Type B pancreatic cell (in vitro differentiated cells): ENCODE results near the gene CNTROB. TPM values are rescaled to one million over a fixed set of nuclear protein-coding genes. Genes with fewer than 3 reads are reported as not detected.
A peak's percentile ranks its signal among the peaks of the same experiment; 100 is the strongest.

Experiments
- DNase-seq: peaks from one replicate; pipeline ENCODE4 v3.0.0; 2021; ENCODE audit warnings: mixed read lengths; ENCODE audit not compliant: unreplicated experiment; ENCODE audit errors: extremely low spot score
- H3K27ac Mint-ChIP-seq: 2 replicates; pipeline ENCODE4 v1.8.0; 2021; ENCODE audit warnings: mild to moderate bottlenecking, mixed read lengths
- H3K27me3 Mint-ChIP-seq: 2 replicates; pipeline ENCODE4 v1.8.0; 2021; ENCODE audit warnings: mixed read lengths
- H3K36me3 Mint-ChIP-seq: 2 replicates; pipeline ENCODE4 v1.8.0; 2021; ENCODE audit warnings: mixed read lengths
- H3K4me1 Mint-ChIP-seq: one replicate; pipeline ENCODE4 v1.8.0; 2021; ENCODE audit warnings: mixed read lengths; ENCODE audit not compliant: unreplicated experiment
- H3K4me3 Mint-ChIP-seq: 2 replicates; pipeline ENCODE4 v1.8.0; 2021; ENCODE audit warnings: mild to moderate bottlenecking, mixed read lengths
- H3K9me3 Mint-ChIP-seq: 2 replicates; pipeline ENCODE4 v1.8.0; 2021; ENCODE audit warnings: mixed read lengths
- CTCF ChIP-seq: fragments of 200-600 bp; sonication (generic); conservative IDR thresholded peaks from 2 replicates; pipeline ENCODE4 v1.5.0; 2021; ENCODE audit warnings: antibody characterized with exemption, mild to moderate bottlenecking
- total RNA-seq: library from RNA; stranded (reverse); gene quantifications from 2 replicates; pipeline ENCODE4 v1.2.1, GENCODE V29; 2021; ENCODE audit warnings: low replicate concordance

The CNTROB gene
- total RNA-seq, 1 donor from 2014 or later: 42.6 TPM

GRCh38 chr17:7885367-7886226 lies 46.4 kb upstream of the CNTROB start:
- TF ChIP-seq CTCF: no peak
- no peak overlapping the region for H3K4me3 Mint-ChIP-seq

GRCh38 chr17:7886227-7887037 lies 45.6 kb upstream of the CNTROB start:
- Mint-ChIP-seq H3K27me3 (no peaks in the 10 kb centered on the region), H3K4me3 (no peak overlapping the region), H3K27ac (no peak overlapping the region), H3K36me3 (peaks cover 5% of the 10 kb centered on the region), H3K4me1 (no peaks in the 10 kb centered on the region), H3K9me3 (no peaks in the 10 kb centered on the region)
- DNase-seq: no peak
- TF ChIP-seq CTCF: peak; percentile 31

More at GRCh38 chr17:7885367-7886226, 46.4 kb upstream of the CNTROB start:
- Mint-ChIP-seq H3K9me3 (no peaks in the 10 kb centered on the region), H3K27ac (no peak overlapping the region), H3K4me1 (no peaks in the 10 kb centered on the region), H3K36me3 (peaks cover 5% of the 10 kb centered on the region), H3K27me3 (no peaks in the 10 kb centered on the region)
- DNase-seq: peak; percentile 80

GRCh38 chr17:7887038-7887481 lies 44.9 kb upstream of the CNTROB start:
- H3K4me3 Mint-ChIP-seq: no peak overlapping the region
- H3K36me3 Mint-ChIP-seq: peaks cover 8% of the 10 kb centered on the region
- no peaks in the 10 kb centered on the region for H3K9me3 Mint-ChIP-seq
- no peak for DNase-seq
- TF ChIP-seq CTCF: no peak
- no peaks in the 10 kb centered on the region for H3K27me3 Mint-ChIP-seq
- no peaks in the 10 kb centered on the region for H3K4me1 Mint-ChIP-seq
- no peak overlapping the region for H3K27ac Mint-ChIP-seq

GRCh38 chr17:7887482-7888183 lies 44.4 kb upstream of the CNTROB start:
- peak; percentile 92 for DNase-seq
- no peak overlapping the region for H3K27ac Mint-ChIP-seq
- no peaks in the 10 kb centered on the region for H3K4me1 Mint-ChIP-seq
- H3K4me3 Mint-ChIP-seq: no peak overlapping the region
- H3K9me3 Mint-ChIP-seq: no peaks in the 10 kb centered on the region
- no peaks in the 10 kb centered on the region for H3K27me3 Mint-ChIP-seq
- TF ChIP-seq CTCF: no peak
- H3K36me3 Mint-ChIP-seq: peaks cover 9% of the 10 kb centered on the region

- Mint-ChIP-seq H3K27me3 (no peaks in the 10 kb centered on the region), H3K4me3 (no peak within 1 kb of the TSS), H3K9me3 (no peaks in the 10 kb centered on the region), H3K27ac (no peak within 1 kb of the TSS), H3K4me1 (no peaks in the 10 kb centered on the region), H3K36me3 (peaks cover 9% of the 10 kb centered on the region)
- no peak for DNase-seq
- TF ChIP-seq CTCF: no peak
Observed at GRCh38 chr17:7888184-7888920, 43.7 kb upstream of the CNTROB start, which contains the start of gene CHD3. Gene CHD3 (plus strand): TSS chr17:7888789. CDS start chr17:7889001, 212 bp downstream.
